ENCODE results near the gene IFITM1.

IFITM1 gene

GRCh38 chr11:292211-293121 is 21.4 kb upstream of the IFITM1 start:
- H2AFZ ChIP-seq (ENCODE audit: low read length): no peak overlapping the region
- H3K4me2 ChIP-seq (ENCODE audit: low read length): no peak overlapping the region
- H3K27me3 ChIP-seq (ENCODE audit: insufficient read depth, low read length): 0 out of 2 replicates have a peak, but pooled peaks cover under 1% of the 10 kb centered on the region
- H3K9me2 ChIP-seq (ENCODE audit: low read depth, low read length): no peaks in the 10 kb centered on the region
- H3K9me3 ChIP-seq (ENCODE audit: low read length): no peaks in the 10 kb centered on the region
- H3K9ac ChIP-seq (ENCODE audit: low read length): no peak overlapping the region
- no peak overlapping the region for H3K4me3 ChIP-seq (ENCODE audit: low read depth, low read length, poor library complexity, severe bottlenecking)
- peaks cover 15% of the 10 kb centered on the region for H3K36me3 ChIP-seq (ENCODE audit: insufficient read depth, low read length)
- no peaks in the 10 kb centered on the region for H3K79me2 ChIP-seq (ENCODE audit: insufficient read depth, low read length)
- H3K4me1 ChIP-seq (ENCODE audit: insufficient read depth, low read length, severe bottlenecking): peaks cover 24% of the 10 kb centered on the region
- no peak overlapping the region for H3K27ac ChIP-seq (ENCODE audit: low read depth, low read length, poor library complexity, severe bottlenecking)
- TF ChIP-seq EZH2 (IDR thresholded peaks at IDR 0.05; ENCODE audit: borderline replicate concordance, low read length) (no peak), CTCF (IDR thresholded peaks at IDR 0.05; ENCODE audit: low read length) (no peak)
- H3F3A ChIP-seq (ENCODE audit: insufficient read depth, low read length): no peaks in the 10 kb centered on the region
- H4K20me1 ChIP-seq (ENCODE audit: insufficient read depth, low read length): no peaks in the 10 kb centered on the region

- H3F3A ChIP-seq (ENCODE audit: insufficient read depth, low read length): no peaks in the 10 kb centered on the region
- no peaks in the 10 kb centered on the region for H3K9me3 ChIP-seq (ENCODE audit: low read length)
- no peak overlapping the region for H3K27ac ChIP-seq (ENCODE audit: low read depth, low read length, poor library complexity, severe bottlenecking)
- H2AFZ ChIP-seq (ENCODE audit: low read length): no peak overlapping the region
- no peaks in the 10 kb centered on the region for H4K20me1 ChIP-seq (ENCODE audit: insufficient read depth, low read length)
- H3K4me1 ChIP-seq (ENCODE audit: insufficient read depth, low read length, severe bottlenecking): peaks cover 19% of the 10 kb centered on the region
- H3K4me2 ChIP-seq (ENCODE audit: low read length): no peak overlapping the region
- H3K4me3 ChIP-seq (ENCODE audit: low read depth, low read length, poor library complexity, severe bottlenecking): no peak overlapping the region
- TF ChIP-seq EZH2 (IDR thresholded peaks at IDR 0.05; ENCODE audit: borderline replicate concordance, low read length): no peak
- H3K9ac ChIP-seq (ENCODE audit: low read length): no peak overlapping the region
- H3K36me3 ChIP-seq (ENCODE audit: insufficient read depth, low read length): peaks cover 15% of the 10 kb centered on the region
- no peaks in the 10 kb centered on the region for H3K9me2 ChIP-seq (ENCODE audit: low read depth, low read length)
- H3K79me2 ChIP-seq (ENCODE audit: insufficient read depth, low read length): no peaks in the 10 kb centered on the region
- 0 out of 2 replicates have a peak, but pooled peaks cover 5% of the 10 kb centered on the region for H3K27me3 ChIP-seq (ENCODE audit: insufficient read depth, low read length)
These were observed 20.5 kb upstream of the IFITM1 start for GRCh38 chr11:293271-293851.

- H3K9me2 ChIP-seq (ENCODE audit: low read depth, low read length): no peaks in the 10 kb centered on the region
- H3K36me3 ChIP-seq (ENCODE audit: insufficient read depth, low read length): peaks cover 15% of the 10 kb centered on the region
These were observed 19.8 kb upstream of the IFITM1 start for GRCh38 chr11:293852-294661.

More at GRCh38 chr11:293852-294661, 19.8 kb upstream of the IFITM1 start:
- Histone ChIP-seq H3K27me3 (ENCODE audit: insufficient read depth, low read length) (0 out of 2 replicates have a peak, but pooled peaks cover 5% of the 10 kb centered on the region), H3K27ac (ENCODE audit: low read depth, low read length, poor library complexity, severe bottlenecking) (no peak overlapping the region), H3K9me3 (ENCODE audit: low read length) (no peaks in the 10 kb centered on the region), H4K20me1 (ENCODE audit: insufficient read depth, low read length) (no peaks in the 10 kb centered on the region), H3F3A (ENCODE audit: insufficient read depth, low read length) (no peaks in the 10 kb centered on the region), H3K4me3 (ENCODE audit: low read depth, low read length, poor library complexity, severe bottlenecking) (no peak overlapping the region), H3K79me2 (ENCODE audit: insufficient read depth, low read length) (no peaks in the 10 kb centered on the region), H2AFZ (ENCODE audit: low read length) (no peak overlapping the region), H3K4me1 (ENCODE audit: insufficient read depth, low read length, severe bottlenecking) (peaks cover 17% of the 10 kb centered on the region), H3K9ac (ENCODE audit: low read length) (no peak overlapping the region), H3K4me2 (ENCODE audit: low read length) (no peak overlapping the region)
- TF ChIP-seq EZH2 (IDR thresholded peaks at IDR 0.05; ENCODE audit: borderline replicate concordance, low read length) (no peak), CTCF (IDR thresholded peaks at IDR 0.05; ENCODE audit: low read length) (no peak)
